GM19239 (cell line): ENCODE results near the gene DLX2.
"Not testable (repeated sequence)": the region's sequence is repeated elsewhere in the genome, so short reads cannot be mapped to it uniquely, and the experiment has no call there.

Experiments
- DNase-seq: peaks from one replicate; pipeline ENCODE4 v3.0.0; 2011; ENCODE audit warnings: low spot score; ENCODE audit not compliant: insufficient read length
- FAIRE-seq: peaks from 2 replicates; lab custom pipeline; 2011; peaks lifted over from hg19 to GRCh38; lab: Jason Lieb, UNC

Gene DLX2

DNA sequence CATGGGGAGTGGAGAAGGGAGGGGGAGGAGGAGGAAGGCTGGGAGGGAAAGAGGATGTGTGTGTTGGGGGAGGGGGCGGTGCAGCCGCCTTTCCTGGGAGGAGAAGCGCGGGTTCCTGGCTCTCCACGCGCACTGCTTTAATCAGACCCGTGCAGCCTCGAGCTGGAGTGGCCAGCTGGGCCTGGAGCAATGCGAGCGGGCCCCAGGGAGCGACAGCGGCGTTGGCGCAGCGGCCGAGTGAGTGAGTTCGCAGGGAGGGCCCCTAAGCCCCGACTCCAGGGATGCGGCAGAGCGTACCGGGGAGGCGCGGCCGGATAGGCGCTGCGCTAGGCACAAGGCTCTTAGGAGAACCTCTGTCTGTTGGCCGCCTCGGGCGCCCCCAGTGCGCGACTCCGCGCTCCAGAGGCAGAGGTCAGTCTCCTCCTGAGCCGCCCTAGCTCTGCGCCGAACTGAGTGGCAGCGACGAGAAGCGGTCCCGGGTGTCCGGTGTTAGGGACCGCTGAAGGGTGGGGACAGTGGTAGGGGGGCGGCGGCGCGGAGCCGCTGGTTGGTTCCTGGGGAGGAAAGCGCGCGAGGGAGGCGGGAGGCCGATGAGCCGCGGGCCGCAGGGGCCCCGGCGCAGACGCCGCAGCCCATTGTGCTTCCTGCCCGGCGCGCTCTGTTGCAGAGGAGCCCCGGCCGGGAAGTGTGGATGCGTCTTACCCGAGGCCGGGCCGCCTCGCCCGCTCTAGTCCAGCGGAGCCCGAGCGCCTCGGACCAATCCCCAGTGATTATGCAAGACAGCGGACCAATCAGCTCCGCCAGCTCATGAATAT lies 17.8 kb downstream of the DLX2 start:
- DNase-seq (no peak), FAIRE-seq (peak; percentile 94)

DNA sequence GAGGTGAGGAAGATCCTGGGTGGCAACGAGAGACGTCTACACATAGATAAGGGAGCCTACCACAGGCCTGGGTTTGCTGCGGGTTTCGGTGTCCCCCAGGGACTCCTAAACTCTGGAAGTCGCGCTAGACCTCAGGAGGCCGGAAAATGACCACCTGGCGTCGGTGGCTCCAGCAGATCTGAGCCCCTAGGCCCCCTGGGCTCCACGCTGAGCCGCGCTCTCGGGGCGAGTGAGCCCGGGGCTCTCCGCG lies 18.4 kb downstream of the DLX2 start:
- DNase-seq: no peak
- no peak for FAIRE-seq

DNA sequence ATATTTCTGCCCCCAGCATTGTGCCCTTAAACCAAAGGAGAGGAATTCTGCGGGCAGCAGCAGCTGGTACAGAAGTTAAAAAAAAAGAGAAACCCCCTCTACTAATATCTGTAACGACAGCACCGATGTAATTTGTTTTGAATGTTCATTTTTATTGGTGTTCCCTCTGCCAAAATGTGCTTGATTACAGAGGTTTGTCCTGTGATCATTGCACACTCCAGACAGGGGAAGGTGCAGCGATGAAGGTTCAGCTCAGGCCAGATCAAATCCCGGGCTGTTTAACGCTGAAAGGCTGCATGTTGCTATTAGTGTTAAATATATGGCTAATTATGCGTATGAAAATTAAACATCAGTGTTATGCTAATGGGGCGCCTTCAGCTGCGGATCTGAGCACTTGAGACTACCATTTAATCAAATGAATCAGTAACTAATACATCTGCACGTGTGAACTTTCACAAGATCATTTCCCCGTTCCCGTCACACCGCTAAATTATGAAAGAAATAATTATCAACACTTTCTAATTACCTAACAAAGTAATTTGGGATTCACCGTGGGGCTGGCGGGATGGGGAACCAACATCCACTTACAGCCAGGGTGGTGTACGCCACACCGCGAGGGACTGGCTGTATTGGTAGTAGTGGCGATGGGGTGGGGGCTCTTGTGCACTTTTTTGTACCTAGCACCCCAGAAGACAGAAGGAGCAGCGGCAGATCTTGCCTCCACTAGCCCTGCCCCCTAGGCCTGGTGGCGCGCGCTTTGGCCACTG lies 18.9 kb downstream of the DLX2 start:
- FAIRE-seq (no peak), DNase-seq (no peak)

DNA sequence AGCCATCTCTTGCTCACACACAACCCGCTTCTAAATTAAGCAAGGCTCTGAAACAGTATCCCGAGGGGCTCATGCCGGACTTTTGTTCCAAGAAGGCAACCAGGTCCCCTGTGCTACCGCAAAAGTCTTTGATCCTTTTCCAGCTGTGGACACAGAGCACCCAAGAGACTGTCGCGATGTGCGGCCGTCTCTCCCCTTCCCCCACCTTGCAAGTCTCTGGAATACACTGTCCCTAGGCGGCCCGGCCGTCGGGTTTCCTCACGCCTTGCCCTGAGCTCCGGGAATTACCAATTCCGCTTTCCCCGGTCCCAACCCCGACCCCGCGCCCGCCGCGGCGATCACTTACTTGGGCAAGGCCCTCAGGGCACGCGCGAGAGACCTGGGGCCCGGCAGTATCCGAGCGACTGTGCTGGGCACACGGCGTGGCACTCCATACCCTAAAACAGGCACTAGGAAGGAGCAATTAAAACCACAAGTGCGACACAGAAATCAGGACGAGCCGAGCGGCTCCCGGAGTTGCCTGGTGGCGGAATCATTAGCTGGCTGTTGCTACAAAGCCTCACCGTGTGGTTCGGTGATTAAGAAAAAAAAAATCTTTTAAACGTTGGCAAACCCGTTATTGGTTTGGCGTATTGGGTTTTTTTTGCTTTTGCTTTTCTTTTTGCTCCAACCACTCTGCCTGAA lies 19.6 kb downstream of the DLX2 start:
- DNase-seq (no peak), FAIRE-seq (no peak)

DNA sequence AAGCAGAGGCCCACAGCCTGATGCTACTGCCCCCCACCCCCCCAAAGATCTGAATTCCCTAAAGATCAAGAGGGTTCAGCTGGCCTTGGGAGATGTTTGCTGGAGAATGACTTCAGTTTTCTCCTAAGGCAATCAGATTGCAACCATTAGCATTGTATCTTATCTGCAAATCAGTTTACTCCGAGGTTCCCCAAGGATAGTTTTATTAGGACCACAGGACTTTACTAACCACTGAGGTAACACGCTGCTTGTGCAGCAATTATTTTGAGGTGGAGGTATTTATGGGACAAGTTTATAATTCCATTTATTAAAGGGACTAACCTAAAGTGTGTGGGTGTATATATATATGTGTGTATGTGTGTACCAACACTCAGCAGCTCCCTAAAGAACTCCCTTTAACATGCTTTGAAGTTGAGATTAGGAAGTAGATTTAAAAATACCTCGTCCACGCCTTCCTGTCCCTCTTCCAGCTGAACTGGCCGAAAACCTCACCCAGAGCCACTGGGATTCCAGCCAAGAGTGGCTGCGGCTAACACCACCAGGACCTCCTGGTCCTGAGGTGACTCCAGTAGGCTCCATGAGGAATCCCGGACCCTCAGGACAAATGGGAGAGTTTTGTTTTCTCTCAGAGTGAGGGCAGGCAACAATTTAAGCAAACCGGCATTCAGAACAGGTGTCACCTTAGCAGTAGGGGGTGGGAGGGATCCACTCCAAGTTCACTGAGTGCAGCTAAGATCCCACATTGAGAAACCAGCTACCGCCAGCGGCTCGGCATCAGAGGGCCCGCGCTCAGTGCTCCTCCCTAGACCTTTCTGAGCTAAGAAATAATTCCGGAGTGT lies 20.4 kb downstream of the DLX2 start:
- DNase-seq (no peak), FAIRE-seq (no peak)

DNA sequence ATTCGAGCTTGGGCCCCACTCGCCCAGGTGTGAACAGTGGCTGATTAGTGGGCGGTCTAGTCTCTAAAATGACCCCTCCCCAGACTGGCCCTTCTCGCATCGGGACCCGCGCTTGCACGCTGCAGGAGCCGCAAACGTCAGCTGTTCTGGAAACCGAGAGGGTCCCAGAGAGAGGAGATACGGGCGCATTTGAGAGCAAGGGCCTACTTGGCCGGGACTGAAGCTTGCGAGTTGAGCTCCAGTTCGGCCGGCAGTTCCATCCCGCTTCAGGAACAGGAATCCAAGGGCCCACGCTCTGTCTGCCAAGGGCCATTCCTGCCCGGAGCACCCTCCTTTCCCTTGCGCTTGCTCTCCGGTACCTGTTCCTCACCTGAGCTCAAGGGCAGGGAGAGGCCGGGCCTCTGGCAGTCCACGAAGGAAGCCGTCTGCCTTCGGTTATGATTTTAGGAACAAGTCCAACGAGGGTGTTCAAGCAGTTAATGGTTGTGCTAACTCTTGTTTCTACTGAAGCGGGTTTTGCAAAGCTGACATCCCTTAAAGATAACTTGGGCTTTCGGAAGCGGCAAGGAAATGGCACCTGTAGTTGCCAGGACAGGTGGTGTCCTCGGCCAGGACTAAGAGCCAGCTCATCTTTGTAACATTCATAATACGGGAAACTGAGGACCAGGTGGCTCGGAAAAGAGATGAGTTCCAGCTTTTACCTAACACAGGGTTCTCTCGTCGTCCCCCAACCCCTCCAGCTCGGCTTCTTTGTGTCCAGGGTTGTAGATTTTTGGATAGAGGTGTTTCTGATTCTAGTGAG lies 21.3 kb downstream of the DLX2 start:
- FAIRE-seq: no peak
- DNase-seq: no peak

DNA sequence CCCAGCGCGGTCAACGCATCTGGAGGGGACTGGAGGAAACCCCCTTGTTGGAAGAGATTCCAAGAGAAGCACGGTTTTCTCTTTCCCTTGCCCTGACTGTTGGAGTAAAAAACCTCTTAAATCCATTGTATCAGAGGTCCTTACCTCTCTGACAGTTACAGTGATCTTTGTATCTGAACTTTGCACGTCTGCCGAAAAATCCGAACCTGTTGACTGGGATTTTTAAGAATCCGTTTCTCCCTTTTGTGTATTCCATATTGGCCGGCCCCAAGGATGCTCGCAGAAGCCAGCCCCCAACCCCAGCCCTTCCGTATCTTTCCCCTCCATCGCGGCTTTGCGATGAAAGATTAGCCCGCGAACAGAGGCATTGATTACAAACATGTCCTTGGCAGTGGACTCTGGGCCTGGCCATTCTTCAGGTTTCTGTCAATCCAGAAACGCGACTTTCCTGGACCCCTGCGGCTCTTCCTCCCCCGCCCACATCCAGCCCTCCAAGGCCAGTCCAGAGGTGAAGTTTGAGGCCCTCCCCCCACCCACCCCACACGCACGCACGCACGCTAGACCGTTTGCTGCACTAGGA lies 22.0 kb downstream of the DLX2 start:
- DNase-seq (no peak), FAIRE-seq (no peak)

DNA sequence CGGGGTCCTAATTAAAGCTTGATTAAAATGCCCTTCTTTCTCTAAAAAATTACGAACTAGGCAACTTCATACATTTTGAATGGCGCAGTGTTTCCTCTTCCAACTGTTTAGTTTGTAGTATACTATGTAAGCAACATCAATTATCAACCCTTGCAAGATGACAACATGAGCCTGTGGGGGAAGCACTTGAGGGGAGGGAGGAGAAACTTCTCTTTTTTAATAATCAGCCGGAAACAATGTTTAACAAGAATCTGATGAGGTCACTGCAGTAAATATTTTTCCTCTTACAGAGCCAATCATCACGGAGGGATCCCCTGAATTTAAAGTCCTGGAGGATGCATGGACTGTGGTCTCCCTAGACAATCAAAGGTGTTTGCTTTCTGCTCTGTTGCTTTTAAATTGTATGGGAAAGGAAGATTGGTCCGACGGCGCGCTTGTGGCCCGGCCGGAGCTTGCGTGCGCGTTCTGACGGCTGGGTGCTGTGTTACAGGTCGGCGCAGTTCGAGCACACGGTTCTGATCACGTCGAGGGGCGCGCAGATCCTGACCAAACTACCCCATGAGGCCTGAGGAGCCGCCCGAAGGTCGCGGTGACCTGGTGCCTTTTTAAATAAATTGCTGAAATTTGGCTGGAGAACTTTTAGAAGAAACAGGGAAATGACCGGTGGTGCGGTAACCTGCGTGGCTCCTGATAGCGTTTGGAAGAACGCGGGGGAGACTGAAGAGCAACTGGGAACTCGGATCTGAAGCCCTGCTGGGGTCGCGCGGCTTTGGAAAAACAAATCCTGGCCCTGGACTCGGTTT lies 22.7 kb downstream of the DLX2 start:
- DNase-seq (no peak), FAIRE-seq (no peak)

DNA sequence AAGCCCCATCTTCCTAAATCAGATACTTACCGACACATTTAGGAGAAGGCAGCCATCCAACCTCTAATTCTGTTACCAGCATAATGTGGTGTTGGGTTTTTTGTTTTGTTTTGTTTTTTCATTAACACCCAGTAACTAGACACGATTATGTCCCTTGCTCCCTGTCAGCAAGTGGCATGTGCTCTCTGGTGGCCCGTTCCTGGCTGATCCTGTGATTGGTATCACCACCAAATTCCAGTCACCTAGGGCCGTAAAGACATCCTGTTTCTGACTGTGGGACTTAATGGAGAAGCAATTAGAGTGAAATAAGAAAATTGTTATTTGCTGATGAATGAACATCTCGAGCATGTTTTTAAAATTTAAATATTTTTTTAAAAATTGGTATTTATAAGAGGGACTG lies 23.3 kb downstream of the DLX2 start:
- DNase-seq (no peak), FAIRE-seq (no peak)

DNA sequence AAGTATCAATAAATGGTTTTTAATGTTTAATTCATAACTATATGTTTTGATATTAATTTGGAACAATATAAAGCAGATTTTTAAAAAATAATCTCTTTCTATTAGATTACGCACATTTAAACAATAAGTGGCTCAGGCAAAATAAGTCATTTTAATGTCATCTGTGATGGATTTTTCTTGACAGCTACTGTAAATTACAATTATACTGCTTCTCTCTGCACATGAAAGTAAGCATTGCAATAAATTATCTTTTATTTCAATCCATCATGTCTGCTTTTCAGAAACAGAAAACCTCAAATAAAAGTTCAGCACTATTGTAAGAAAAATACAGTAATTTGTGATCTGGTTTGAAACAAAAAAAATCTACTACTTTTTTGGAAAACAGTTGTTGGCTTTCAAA lies 28.4 kb downstream of the DLX2 start:
- DNase-seq: no peak
- FAIRE-seq: no peak

DNA sequence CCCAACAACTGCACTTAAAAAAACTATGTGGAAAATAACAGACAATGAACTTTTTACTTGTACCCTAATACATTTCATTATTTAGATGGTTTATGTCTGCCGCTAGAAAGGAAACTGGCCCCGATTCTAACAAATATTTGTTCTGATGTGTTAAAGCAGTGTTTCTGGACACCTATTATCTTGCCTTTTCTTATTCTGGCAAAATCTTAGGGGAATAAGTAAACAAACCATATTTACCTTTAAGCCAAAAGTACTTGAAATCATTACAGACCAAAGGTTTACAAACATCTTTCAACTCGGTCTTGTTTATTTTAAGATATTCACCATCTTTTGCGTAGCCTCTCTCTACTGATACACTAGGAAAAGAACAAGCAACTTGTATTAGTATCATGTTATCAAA lies 29.2 kb downstream of the DLX2 start:
- DNase-seq: no peak
- no peak for FAIRE-seq

DNA sequence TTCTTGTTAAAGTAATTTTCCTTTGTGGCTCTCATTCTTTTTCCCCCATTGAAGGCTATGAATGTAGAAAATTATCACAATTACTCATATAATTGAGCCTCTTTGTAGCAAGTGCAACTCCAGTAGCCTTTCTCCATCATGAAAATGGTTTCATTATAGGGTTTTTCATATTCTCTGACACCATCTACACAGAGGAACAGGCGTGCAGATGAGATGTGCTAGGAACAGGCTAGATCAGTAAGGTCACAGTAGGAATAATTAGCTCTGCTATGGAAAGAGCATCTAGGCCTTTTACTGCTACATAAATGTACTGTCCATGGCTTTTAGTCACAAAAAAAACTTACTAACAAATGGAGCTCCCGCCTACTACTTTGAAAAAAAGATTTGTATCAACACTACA lies 30.0 kb downstream of the DLX2 start:
- DNase-seq: no peak
- FAIRE-seq: no peak

DNA sequence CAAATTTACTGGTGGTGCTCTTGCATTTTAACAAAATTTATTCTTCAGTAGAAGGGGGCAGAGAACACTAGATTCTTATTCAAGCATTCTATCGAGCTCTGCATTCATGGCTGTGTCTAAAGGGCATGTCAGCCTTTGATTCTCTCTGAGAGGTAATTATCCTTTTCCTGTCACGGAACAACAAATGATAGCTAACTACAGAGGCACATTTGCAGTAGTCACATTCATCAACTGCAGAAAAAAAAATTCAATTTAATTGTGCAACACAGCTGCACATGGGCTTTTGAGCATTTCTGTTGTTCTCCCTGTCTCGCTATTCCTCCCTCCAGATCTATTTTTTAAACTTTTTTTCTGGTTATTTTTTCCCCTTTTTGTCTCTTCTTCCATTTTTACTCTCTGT lies 30.4 kb downstream of the DLX2 start:
- FAIRE-seq (no peak), DNase-seq (no peak)

DNA sequence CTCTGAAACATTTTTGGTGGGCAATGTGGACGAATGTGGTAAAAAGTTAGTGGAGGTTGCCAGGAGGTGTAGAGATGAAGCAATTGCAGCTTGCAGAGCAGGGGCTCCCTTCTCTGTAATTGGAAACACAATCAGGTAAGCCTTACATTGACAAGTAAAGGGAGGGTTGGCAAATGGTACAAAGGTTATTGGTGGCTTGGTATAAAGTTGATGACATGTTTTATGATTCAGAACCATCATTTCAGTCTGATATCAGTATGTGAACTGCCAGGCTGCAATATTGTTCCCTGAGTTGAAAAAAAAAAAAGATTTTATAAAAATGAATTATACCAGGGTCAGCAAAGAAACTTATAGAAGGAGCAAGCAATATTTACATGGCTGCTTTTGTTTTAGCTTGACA lies 31.8 kb downstream of the DLX2 start:
- DNase-seq (no peak), FAIRE-seq (no peak)

DNA sequence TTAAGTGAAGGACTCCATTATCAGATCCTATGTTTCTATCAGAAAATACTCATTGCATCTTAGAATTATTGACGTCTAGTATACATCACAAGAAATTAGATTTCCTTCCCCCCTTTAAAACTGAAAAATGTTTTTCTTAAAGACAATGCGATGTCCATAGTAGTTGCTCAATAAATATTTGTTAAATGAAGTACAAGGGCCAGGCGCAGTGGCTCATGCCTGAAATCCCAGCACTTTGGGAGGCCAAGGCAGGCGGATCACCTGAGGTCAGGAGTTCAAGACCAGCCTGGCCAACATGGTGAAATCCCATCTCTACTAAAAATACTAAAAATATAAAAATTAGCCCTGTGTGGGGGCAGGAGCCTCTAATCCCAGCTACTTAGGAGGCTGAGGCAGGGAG lies 34.8 kb downstream of the DLX2 start:
- FAIRE-seq, DNase-seq: not testable (repeated sequence)

DNA sequence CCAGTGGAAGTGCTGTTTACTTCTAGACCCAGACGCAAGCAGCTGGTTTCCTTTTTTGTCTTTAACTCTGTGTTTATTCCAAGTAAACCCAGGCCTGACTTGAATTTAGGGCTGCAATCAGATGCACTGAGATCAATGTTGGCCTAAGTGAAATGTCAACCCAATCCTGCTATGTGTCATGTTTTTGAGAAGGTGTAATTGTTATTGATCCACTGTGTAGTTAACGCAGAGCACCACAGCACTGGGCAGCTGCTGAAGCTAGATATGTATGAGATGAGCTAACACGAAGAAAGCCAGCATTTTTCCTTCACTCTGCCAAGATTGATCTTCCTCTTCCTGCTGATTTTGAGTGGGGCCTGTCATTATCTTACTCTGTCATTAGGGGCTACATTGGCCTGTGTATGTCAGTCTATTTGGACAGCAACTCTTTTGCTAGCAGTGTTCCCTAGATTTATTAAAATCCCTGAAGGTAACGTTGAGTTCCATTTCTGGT lies 36.3 kb downstream of the DLX2 start:
- FAIRE-seq: no peak
- DNase-seq: no peak

DNA sequence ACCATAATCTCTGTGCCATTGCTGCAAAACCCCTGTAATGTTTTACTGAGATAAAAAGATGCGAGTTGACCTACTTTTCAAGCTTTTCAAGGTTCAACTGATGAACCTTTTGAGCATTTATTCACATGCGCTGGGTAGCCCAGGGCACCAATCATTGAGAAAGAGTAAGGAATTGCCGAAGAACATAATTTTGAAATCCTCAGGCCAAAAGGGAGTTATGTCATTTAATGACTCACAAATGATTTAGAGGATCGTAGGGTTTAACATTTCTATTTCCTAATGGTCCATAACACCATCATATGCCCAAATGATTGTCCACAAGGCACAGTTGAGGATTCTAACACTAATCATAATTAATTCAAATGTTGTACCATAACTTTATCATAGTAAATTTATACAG lies 37.6 kb downstream of the DLX2 start:
- DNase-seq (no peak), FAIRE-seq (no peak)

DNA sequence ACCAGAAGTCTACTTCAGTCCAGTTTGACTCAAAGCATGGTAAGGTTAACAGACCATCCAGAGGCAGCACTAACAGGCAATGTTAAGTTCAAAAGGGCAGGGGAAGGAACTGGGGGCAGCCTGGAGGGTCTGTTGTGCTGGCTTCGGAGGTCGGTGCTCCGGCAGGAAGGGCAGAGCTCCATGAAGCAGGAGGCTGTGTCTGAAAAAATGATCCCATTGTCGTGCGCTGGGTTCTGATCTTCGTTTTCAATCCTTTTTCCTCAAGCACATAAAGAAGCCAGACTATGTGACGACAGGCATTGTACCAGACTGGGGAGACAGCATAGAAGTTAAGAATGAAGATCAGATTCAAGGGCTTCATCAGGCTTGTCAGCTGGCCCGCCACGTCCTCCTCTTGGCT lies 39.3 kb downstream of the DLX2 start:
- FAIRE-seq (no peak), DNase-seq (no peak)
